H1 (cell line): Measurements from ENCODE around the gene SFR1.

Experiments used
- CTCF ChIP-seq, 3 experiments: IDR thresholded peaks; 1 replicate in 2 of 3; 2 replicates in 1 of 3; pipeline versions ENCODE4 v1.5.1 to v1.6.1; 2011; ENCODE audit warnings: low read length in 3 of 3, mild to moderate bottlenecking in 3 of 3, inconsistent platforms in 2 of 3, low read depth in 1 of 3, moderate library complexity in 1 of 3; ENCODE audit not compliant: insufficient read depth in 1 of 3; ENCODE audit errors: control extremely low read depth in 1 of 3
- POLR2AphosphoS5 ChIP-seq: IDR thresholded peaks from 2 replicates; pipeline ENCODE4 v1.6.1; 2011; ENCODE audit warnings: low read depth, low read length
- TEAD4 ChIP-seq: IDR thresholded peaks from 2 replicates; pipeline ENCODE4 v1.6.1; 2012; ENCODE audit warnings: low read depth, low read length, inconsistent platforms, mixed read lengths

GRCh38 chr10:104113376-104113956, 8.5 kb upstream of the SFR1 start:
- TF ChIP-seq POLR2AphosphoS5 (no peak), TEAD4 (no peak), CTCF (IDR thresholded peaks at IDR 0.05; ENCODE audit: control extremely low read depth in 1 of 3, insufficient read depth in 1 of 3, low read depth in 1 of 3, low read length in 3 of 3) (no peak)
